ENCODE results near the gene DOCK2.

DNA sequence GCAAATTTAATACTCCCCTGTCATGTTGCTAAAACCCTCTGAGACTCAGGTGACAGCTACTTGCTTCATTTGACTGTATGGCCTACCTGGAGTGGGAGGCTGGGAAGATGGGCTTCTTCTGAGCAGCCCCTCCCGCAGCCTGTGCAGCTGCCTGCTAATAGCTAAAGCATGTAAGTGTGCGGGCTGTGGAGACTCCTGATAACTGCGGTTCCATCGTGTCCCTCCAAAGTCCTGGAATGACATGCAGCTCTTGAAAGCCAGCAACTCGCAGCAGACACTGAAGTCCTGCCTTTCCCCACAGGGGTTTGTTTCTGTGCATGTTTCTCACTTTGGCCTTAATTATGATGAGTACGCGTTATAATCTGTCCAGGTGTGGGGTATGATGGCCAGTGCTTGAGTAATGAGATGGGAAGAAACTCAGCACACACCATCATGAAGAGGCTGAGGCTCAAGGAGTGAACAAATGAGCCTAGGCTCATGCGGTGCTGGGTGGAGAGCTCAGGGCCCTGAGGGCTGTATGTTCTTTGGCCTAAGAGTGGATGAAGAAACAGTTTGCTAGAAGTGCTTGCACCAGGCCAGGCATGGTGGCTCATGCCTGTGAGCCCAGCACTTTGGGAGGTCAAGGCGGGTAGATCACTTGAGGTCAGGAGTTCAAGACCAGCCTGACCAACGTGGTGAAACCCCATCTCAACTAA, 119.1 kb downstream of the DOCK2 start:
- no peak for TF ChIP-seq REST (IDR thresholded peaks at IDR 0.05; ENCODE audit: insufficient read depth in 1 of 2, low read depth in 2 of 2, low read length in 2 of 2)
- no peak for TF ChIP-seq SIN3A (IDR thresholded peaks at IDR 0.05; ENCODE audit: borderline replicate concordance, insufficient read depth, low read length)
- TF ChIP-seq POLR2AphosphoS5 (IDR thresholded peaks at IDR 0.05; ENCODE audit: low read depth, low read length), result no peak
- no peak for TF ChIP-seq TAF1 (IDR thresholded peaks at IDR 0.05; ENCODE audit: borderline replicate concordance, insufficient read depth, low read length)
- TF ChIP-seq FOXP2 (optimal IDR thresholded peaks at IDR 0.05; ENCODE audit: borderline replicate concordance, extremely low read depth, extremely low read length, insufficient read depth), result no peak
